K562 (cell line): ENCODE data around the gene ZBTB9. TPM values are rescaled to one million over a fixed set of nuclear protein-coding genes. Genes with fewer than 3 reads are reported as not detected.

Experiments
- ATAC-seq: fragments of 200-7000 bp; cut with Tn5 transposase; 3 replicates; pipeline ENCODE4 v1.9.1; 2020; ENCODE audit warnings: moderate library complexity
- BruUV-seq: library from RNA; stranded (reverse); fragments of 400-500 nt; replicated peaks from 2 replicates; lab custom pipeline; 2021; lab: Mats Ljungman, UMichigan
- CTCF ChIA-PET: fragments of 300-600 bp; formaldehyde crosslinking; extraction: SDS; loops from one replicate; lab custom pipeline; 2021; ENCODE audit warnings: low intra/inter-chr PET ratio; lab: Yijun Ruan, JAX
- POLR2A ChIA-PET: fragments of 300-600, 350-650 bp; sonication (Branson Sonifier 250); formaldehyde crosslinking; extraction: SDS; loops from one replicate; lab custom pipeline; 2021; ENCODE audit warnings: antibody characterized with exemption, inconsistent platforms; lab: Yijun Ruan, JAX
- DNase-seq, 4 experiments: peaks; one replicate each; pipeline versions ENCODE4 v3.0.0 to v3.0.0-alpha.2; 2011 to 2018; ENCODE audit warnings: low spot score in 3 of 4, mixed read lengths in 3 of 4; ENCODE audit errors: extremely low read depth in 1 of 4
- FAIRE-seq: peaks from 2 replicates; lab custom pipeline; 2011; peaks lifted over from hg19 to GRCh38; lab: Jason Lieb, UNC
- H2AFZ ChIP-seq: 2 replicates; pipeline ENCODE4 v1.6.0; 2011; ENCODE audit warnings: low read depth, low read length, control low read depth, inconsistent platforms
- H3K27ac ChIP-seq: fragments of 200-600 bp; 3 replicates; pipeline ENCODE4 v1.8.0; 2011; ENCODE audit warnings: low read depth, mild to moderate bottlenecking, control low read depth, inconsistent platforms, low read length, moderate library complexity, mixed read lengths; ENCODE audit errors: extremely low read depth
- H3K27me3 ChIP-seq, 2 experiments: fragments of 300-600 bp in 1 of 2; 2 replicates in 1 of 2; 3 replicates in 1 of 2; pipeline versions ENCODE4 v1.6.0 to v1.8.0; 2011; ENCODE audit warnings: inconsistent platforms in 2 of 2, low read length in 2 of 2, mild to moderate bottlenecking in 1 of 2, mixed read lengths in 1 of 2, moderate library complexity in 1 of 2; ENCODE audit not compliant: control insufficient read depth in 2 of 2, insufficient read depth in 2 of 2
- H3K36me3 ChIP-seq: fragments of 300-600 bp; 3 replicates; pipeline ENCODE4 v1.8.0; 2011; ENCODE audit warnings: mild to moderate bottlenecking, low read length, inconsistent platforms; ENCODE audit not compliant: control insufficient read depth, insufficient read depth
- H3K4me1 ChIP-seq, 2 experiments: fragments of 200-600 bp in 1 of 2; replicated peaks in 1 of 2; 2 replicates in 1 of 2; 3 replicates in 1 of 2; pipeline versions ENCODE4 v1.5.1 to v1.8.0; 2011; ENCODE audit warnings: inconsistent platforms in 2 of 2, low read length in 2 of 2, mild to moderate bottlenecking in 1 of 2, mixed read lengths in 1 of 2, moderate library complexity in 1 of 2; ENCODE audit not compliant: control insufficient read depth in 2 of 2, insufficient read depth in 2 of 2
- H3K4me2 ChIP-seq: 2 replicates; pipeline ENCODE4 v1.6.1; 2011; ENCODE audit warnings: low read length, control low read depth, inconsistent platforms, mixed read lengths; ENCODE audit not compliant: insufficient read depth
- H3K4me3 ChIP-seq: fragments of 200-600 bp; sonication (generic), shearing (Covaris generic); 2 replicates; pipeline ENCODE4 v1.5.1; 2016; ENCODE audit warnings: control low read depth, inconsistent platforms
- H3K79me2 ChIP-seq: fragments of 200-600 bp; 3 replicates; pipeline ENCODE4 v1.8.0; 2011; ENCODE audit warnings: low read length, inconsistent platforms; ENCODE audit not compliant: control insufficient read depth, insufficient read depth
- H3K9ac ChIP-seq, 2 experiments: 2 replicates each; pipeline versions ENCODE4 v1.6.0 to v1.6.1; 2011; ENCODE audit warnings: low read depth in 2 of 2, low read length in 2 of 2, control low read depth in 1 of 2, inconsistent platforms in 1 of 2, mild to moderate bottlenecking in 1 of 2, mixed read lengths in 1 of 2; ENCODE audit not compliant: insufficient read depth in 1 of 2
- H3K9me1 ChIP-seq: one replicate; pipeline ENCODE4 v1.6.0; 2011; ENCODE audit warnings: inconsistent platforms, mild to moderate bottlenecking, low read length, moderate library complexity; ENCODE audit not compliant: control insufficient read depth, insufficient read depth
- H3K9me3 ChIP-seq: replicated peaks from 2 replicates; pipeline ENCODE4 v1.5.1; 2011; ENCODE audit warnings: low read depth, low read length, inconsistent platforms; ENCODE audit not compliant: control insufficient read depth, insufficient read depth
- H4K20me1 ChIP-seq: replicated peaks from 2 replicates; pipeline ENCODE4 v1.6.1; 2011; ENCODE audit warnings: low read length, inconsistent platforms, mixed read lengths; ENCODE audit not compliant: control insufficient read depth, insufficient read depth
- AFF4 ChIP-seq: sonication (generic); formaldehyde crosslinking; IDR thresholded peaks from 2 replicates; pipeline ENCODE4 v1.8.0; 2023; ENCODE audit warnings: mild to moderate bottlenecking, missing genetic modification reagents
- BCLAF1 ChIP-seq, 2 experiments: fragments of 450-650 bp in 1 of 2; IDR thresholded peaks; 2 replicates each; pipeline ENCODE4 v1.6.1; 2011 to 2017; ENCODE audit warnings: low read depth in 2 of 2, antibody characterized with exemption in 1 of 2, borderline replicate concordance in 1 of 2, low read length in 1 of 2, mild to moderate bottlenecking in 1 of 2, mixed read lengths in 1 of 2; ENCODE audit not compliant: control insufficient read depth in 1 of 2
- BRD4 ChIP-seq: fragments of 200-600 bp; sonication (generic); IDR thresholded peaks from 2 replicates; pipeline ENCODE4 v1.6.1; 2017; ENCODE audit warnings: inconsistent platforms
- CBFA2T2 ChIP-seq: fragments of 450-650 bp; conservative IDR thresholded peaks from 2 replicates; pipeline ENCODE4 v1.6.1; 2017; ENCODE audit warnings: mild to moderate bottlenecking
- CHD4 ChIP-seq: fragments of 200-600 bp; sonication (generic); IDR thresholded peaks from 3 replicates; pipeline ENCODE4 v1.6.1; 2012; ENCODE audit warnings: low read depth, mild to moderate bottlenecking, mixed read lengths, low read length, inconsistent platforms; ENCODE audit not compliant: insufficient read depth, insufficient replicate concordance, poor library complexity, severe bottlenecking
- HBP1 ChIP-seq: fragments of 450-650 bp; formaldehyde crosslinking; IDR thresholded peaks from 2 replicates; pipeline ENCODE4 v1.4.0; 2022; ENCODE audit warnings: missing genetic modification characterization
- HLTF ChIP-seq: fragments of 450-650 bp; IDR thresholded peaks from 2 replicates; pipeline ENCODE4 v1.6.1; 2016
- L3MBTL2 ChIP-seq: fragments of 450-650 bp; IDR thresholded peaks from 2 replicates; pipeline ENCODE4 v1.6.1; 2016; ENCODE audit warnings: mild to moderate bottlenecking, moderate library complexity
- PHTF2 ChIP-seq: fragments of 250-450 bp; sonication (Bioruptor Pico); IDR thresholded peaks from 2 replicates; pipeline ENCODE4 v1.5.0; 2021; ENCODE audit warnings: mild to moderate bottlenecking
- RHOXF2B ChIP-seq: fragments of 250-450 bp; sonication (Bioruptor Pico); conservative IDR thresholded peaks from 2 replicates; pipeline ENCODE4 v1.5.1; 2021
- SMARCC2 ChIP-seq: fragments of 450-650 bp; IDR thresholded peaks from 2 replicates; pipeline ENCODE4 v1.6.1; 2017; ENCODE audit warnings: antibody characterized with exemption, moderate library complexity, mild to moderate bottlenecking, low read depth
- TCF3 ChIP-seq: sonication (generic); formaldehyde crosslinking; IDR thresholded peaks from 2 replicates; pipeline ENCODE4 v1.4.0; 2020; ENCODE audit warnings: mild to moderate bottlenecking, missing genetic modification reagents
- WGBS: fragments of 100-300 bp; shearing (Covaris generic); methylation state at CpG from one replicate; pipeline ENCODE4 v1.1.6; 2016; ENCODE audit warnings: low coverage, mixed read lengths; ENCODE audit not compliant: insufficient coverage; ENCODE audit errors: missing lambda C conversion rate; 5-methylcytosine and 5-hydroxymethylcytosine counted together
- in situ Hi-C: fragments of 300-500 bp; cut with MboI; formaldehyde crosslinking; loops from 4 replicates; pipeline ENCODE4 v1.15.0; 2018; ENCODE audit warnings: inconsistent platforms, mixed read lengths
- intact Hi-C: fragments of 100-400 bp; cut with micrococcal nuclease; formaldehyde crosslinking; loops from 2 replicates; pipeline ENCODE4 v1.14.2; 2022
- polyA plus RNA-seq, 8 experiments: library from polyadenylated mRNA; depleted of rRNA in 4 of 8; stranded (reverse) in 5 of 8; unstranded in 3 of 8; fragments of >200 nt; fragmentation: Nextera tagmentation in 2 of 8; fragmentation: Illumina TruSeq in 1 of 8; extraction: Ambion mirVana in 2 of 8; extraction: Trizol in 1 of 8; gene quantifications; 2 replicates each; pipeline versions ENCODE4 v1.2.1 to v1.2.3, GENCODE V29; 2011 to 2014; ENCODE audit warnings: inconsistent platforms in 1 of 8, missing spikeins in 1 of 8
- total RNA-seq, 7 experiments: library from RNA; depleted of rRNA in 6 of 7; stranded (reverse); fragments of >200 nt in 6 of 7; fragmentation: Illumina TruSeq in 2 of 7; extraction: Trizol in 2 of 7; gene quantifications; 2 replicates each; pipeline versions ENCODE4 v1.2.1 to v1.2.3, GENCODE V29; 2011 to 2021; ENCODE audit warnings: low replicate concordance in 1 of 7

Gene ZBTB9
- total and polyA plus RNA-seq, 9 of the 15 experiments (the other 6 are each of a cell fraction or from before 2014, with no cell fraction given), result 1.9 to 19.5 (median 10.4) TPM

GRCh38 chr6:33488339-33488738, 34.0 kb downstream of the ZBTB9 start:
- Histone ChIP-seq H3K9me3 (no peaks in the 10 kb centered on the region), H3K9me1 (no peaks in the 10 kb centered on the region), H4K20me1 (no peaks in the 10 kb centered on the region), H3K4me2 (peak overlapping the region; percentile 39; the same call in 1 of the 2 replicates), H3K4me1 (peaks cover 7 to 18% of the 10 kb centered on the region in 2 experiments; a peak in 4 of 5 replicates), H3K9ac (peak overlapping the region; percentile 0 to 54; a peak in 1 of 4 replicates), H2AFZ (peak overlapping the region; percentile 69), H3K4me3 (no peak overlapping the region), H3K36me3 (no peaks in the 10 kb centered on the region), H3K27me3 (no peaks in the 10 kb centered on the region), H3K79me2 (no peaks in the 10 kb centered on the region), H3K27ac (no peak overlapping the region)
- in situ Hi-C loops (no loop called here), intact Hi-C loops (no loop called here)
- FAIRE-seq, result no peak
- DNase-seq, result peak in 1 of 4 experiments; percentile 44
- BruUV-seq, result no TSS peak
- 7% methylated on average over 7 of the region's 7 CpGs for WGBS
- ChIA-PET POLR2A (interaction anchor here (1.5 kb wide), 1 partner anchor 38 kb away, joined by 4 read pairs; no protein-coding TSS in a partner anchor), CTCF (no interaction called here)
- no peak; the same call in 2 of the 3 replicates for ATAC-seq
- TF ChIP-seq BCLAF1 (IDR thresholded peaks at IDR 0.05; ENCODE audit: borderline replicate concordance in 1 of 2, control insufficient read depth in 1 of 2, low read depth in 2 of 2, low read length in 1 of 2) (no peak), HLTF (no peak), HBP1 (CRISPR knock-in tag) (no peak), CHD4 (no peak), RHOXF2B (CRISPR knock-in tag) (no peak), SMARCC2 (no peak), L3MBTL2 (0 out of 2 replicates have a peak, but pooled peaks have one; percentile 2), PHTF2 (no peak), TCF3 (CRISPR knock-in tag) (peak; percentile 64), AFF4 (CRISPR knock-in tag) (no peak), CBFA2T2 (peak; percentile 58; the same call in 1 of the 2 replicates), BRD4 (no peak)
